Erythroblast (primary cell): ENCODE data around the gene SNX7.

Experiments used
- GATA1 ChIP-seq: IDR thresholded peaks from 2 replicates; pipeline ENCODE4 v1.6.1; 2011; ENCODE audit warnings: low read depth, mild to moderate bottlenecking, control low read depth, low read length, moderate library complexity
- POLR2A ChIP-seq: IDR thresholded peaks from 2 replicates; pipeline ENCODE4 v1.6.1; 2011; ENCODE audit warnings: mild to moderate bottlenecking, low read length

DNA sequence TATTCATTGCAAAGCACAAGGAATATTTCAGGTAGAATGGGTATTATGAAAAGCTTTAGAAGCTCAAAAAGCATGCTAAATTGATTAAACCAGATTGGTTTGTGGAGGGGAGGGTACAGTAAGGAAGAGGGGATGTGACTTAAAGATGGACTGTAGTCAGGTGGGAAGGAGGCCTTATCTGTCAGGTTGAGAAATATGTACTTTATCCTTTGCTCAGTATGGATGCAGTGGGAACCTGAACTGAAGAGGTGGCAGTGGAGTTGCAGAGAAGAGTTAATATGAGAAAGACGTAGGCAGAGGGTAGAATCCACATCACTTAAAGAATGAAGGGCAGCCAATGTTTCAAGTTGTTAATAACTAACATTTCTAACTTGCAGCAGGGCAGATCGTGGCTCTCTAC, 44.1 kb downstream of the SNX7 start:
- no peak for TF ChIP-seq POLR2A
- TF ChIP-seq GATA1, result no peak
